GM12878 (cell line): ENCODE measurements around the gene PDZD2. TPM values are rescaled to one million over a fixed set of nuclear protein-coding genes. Genes with fewer than 3 reads are reported as not detected.

ENCODE experiments used
- ATAC-seq: fragments of 200-7000 bp; cut with Tn5 transposase; 3 replicates; pipeline ENCODE4 v1.9.1; 2020; ENCODE audit warnings: mild to moderate bottlenecking, moderate library complexity
- BruUV-seq: library from RNA; stranded (reverse); fragments of 400-500 nt; replicated peaks from 2 replicates; lab custom pipeline; 2021; lab: Mats Ljungman, UMichigan
- CTCF ChIA-PET: fragments of 300-600 bp; sonication (Branson Sonifier 250); formaldehyde crosslinking; extraction: SDS; loops from one replicate; lab custom pipeline; 2021; ENCODE audit warnings: inconsistent platforms; lab: Yijun Ruan, JAX
- POLR2A ChIA-PET: fragments of 350-600 bp; formaldehyde crosslinking; extraction: SDS; loops from one replicate; lab custom pipeline; 2021; ENCODE audit warnings: inconsistent platforms; lab: Charles Lee
- RAD21 ChIA-PET: fragments of 300-600 bp; sonication (Branson Sonifier 250); formaldehyde crosslinking; loops from one replicate; lab custom pipeline; 2023; ENCODE audit warnings: antibody characterized with exemption; ENCODE audit not compliant: unreplicated experiment; lab: Charles Lee
- SMC1A ChIA-PET: fragments of 300-600 bp; sonication (Branson Sonifier 250); formaldehyde crosslinking; loops from one replicate; lab custom pipeline; 2023; ENCODE audit not compliant: unreplicated experiment, uncharacterized antibody; lab: Charles Lee
- DNase-seq: peaks from one replicate; pipeline ENCODE4 v3.0.0-alpha.2; 2011; ENCODE audit warnings: low read depth, low spot score
- FAIRE-seq: peaks from 3 replicates; lab custom pipeline; 2011; peaks lifted over from hg19 to GRCh38; lab: Jason Lieb, UNC
- H2AFZ ChIP-seq: 2 replicates; pipeline ENCODE4 v1.6.0; 2011; ENCODE audit warnings: low read depth, low read length, control low read depth; ENCODE audit not compliant: control insufficient read depth
- H3K27ac ChIP-seq: 2 replicates; pipeline ENCODE4 v1.5.1; 2011; ENCODE audit warnings: control low read depth; ENCODE audit not compliant: control insufficient read depth, insufficient read depth
- H3K27me3 ChIP-seq, 2 experiments: replicated peaks in 1 of 2; 2 replicates each; pipeline versions ENCODE4 v1.6.0 to v1.6.1; 2011; ENCODE audit warnings: low read length in 1 of 2; ENCODE audit not compliant: control insufficient read depth in 2 of 2, insufficient read depth in 2 of 2
- H3K36me3 ChIP-seq, 2 experiments: 2 replicates each; pipeline ENCODE4 v1.5.1; 2011; ENCODE audit warnings: low read length in 1 of 2; ENCODE audit not compliant: control insufficient read depth in 2 of 2, insufficient read depth in 2 of 2
- H3K4me1 ChIP-seq: 2 replicates; pipeline ENCODE4 v1.6.1; 2011; ENCODE audit warnings: mild to moderate bottlenecking, low read length, moderate library complexity, mixed read lengths; ENCODE audit not compliant: control insufficient read depth, insufficient read depth
- H3K4me2 ChIP-seq: 2 replicates; pipeline ENCODE4 v1.6.0; 2011; ENCODE audit warnings: control low read depth; ENCODE audit not compliant: control insufficient read depth, insufficient read depth
- H3K4me3 ChIP-seq: fragments of 200-600 bp; sonication (generic); 2 replicates; pipeline ENCODE4 v1.5.1; 2016
- H3K79me2 ChIP-seq: 2 replicates; pipeline ENCODE4 v1.6.0; 2011; ENCODE audit warnings: low read length; ENCODE audit not compliant: control insufficient read depth, insufficient read depth
- H3K9ac ChIP-seq: 2 replicates; pipeline ENCODE4 v1.8.0; 2011; ENCODE audit warnings: low read length, control low read depth, mixed read lengths; ENCODE audit not compliant: control insufficient read depth, insufficient read depth
- H3K9me3 ChIP-seq: replicated peaks from 3 replicates; pipeline ENCODE4 v1.5.1; 2011; ENCODE audit warnings: mild to moderate bottlenecking, low read length; ENCODE audit not compliant: control insufficient read depth, insufficient read depth
- H4K20me1 ChIP-seq: 2 replicates; pipeline ENCODE4 v1.6.0; 2011; ENCODE audit not compliant: control insufficient read depth, insufficient read depth
- CHD1 ChIP-seq: IDR thresholded peaks from 2 replicates; pipeline ENCODE4 v1.6.1; 2012; ENCODE audit warnings: low read depth, low read length, improper control_type of control experiment
- IRF3 ChIP-seq: fragments of 450-650 bp; IDR thresholded peaks from 2 replicates; pipeline ENCODE4 v1.6.1; 2014; ENCODE audit warnings: mild to moderate bottlenecking
- MXI1 ChIP-seq: fragments of 150-350 bp; IDR thresholded peaks from 2 replicates; pipeline ENCODE4 v1.6.1; 2011; ENCODE audit warnings: low read depth, mild to moderate bottlenecking, inconsistent platforms, low read length, improper control_type of control experiment
- NR2F1 ChIP-seq: fragments of 450-650 bp; conservative IDR thresholded peaks from 2 replicates; pipeline ENCODE4 v1.6.1; 2017; ENCODE audit warnings: mild to moderate bottlenecking
- PAX5 ChIP-seq: IDR thresholded peaks from 2 replicates; pipeline ENCODE4 v1.6.1; 2011; ENCODE audit warnings: low read depth, low read length, borderline replicate concordance
- POU2F2 ChIP-seq: IDR thresholded peaks from 3 replicates; pipeline ENCODE4 v1.6.1; 2011; ENCODE audit warnings: low read depth, mild to moderate bottlenecking, low read length, borderline replicate concordance
- RAD51 ChIP-seq: fragments of 450-650 bp; IDR thresholded peaks from 2 replicates; pipeline ENCODE4 v1.6.1; 2016; ENCODE audit warnings: moderate library complexity, mild to moderate bottlenecking, inconsistent platforms
- SMAD5 ChIP-seq: IDR thresholded peaks from 2 replicates; pipeline ENCODE4 v1.6.1; 2016; ENCODE audit warnings: antibody characterized with exemption, low read depth
- STAT3 ChIP-seq: IDR thresholded peaks from 2 replicates; pipeline ENCODE4 v1.6.1; 2011; ENCODE audit warnings: low read depth, low read length, improper control_type of control experiment
- WRNIP1 ChIP-seq: IDR thresholded peaks from 2 replicates; pipeline ENCODE4 v1.6.1; 2011; ENCODE audit warnings: low read depth, low read length, improper control_type of control experiment, borderline replicate concordance
- WGBS: methylation state at CpG from one replicate; pipeline ENCODE4 v1.1.6; 2016; ENCODE audit warnings: low lambda C conversion rate; ENCODE audit not compliant: insufficient replicate concordance, insufficient coverage; ENCODE audit errors: missing lambda C conversion rate; 5-methylcytosine and 5-hydroxymethylcytosine counted together
- in situ Hi-C: fragments of 300-500 bp; cut with MboI; formaldehyde crosslinking; loops from 9 replicates; pipeline ENCODE4 v1.14.3; 2018; ENCODE audit warnings: mixed read lengths
- intact Hi-C: fragments of 100-400 bp; cut with micrococcal nuclease; formaldehyde crosslinking; loops from one replicate; pipeline ENCODE4 v1.14.2; 2022; ENCODE audit not compliant: unreplicated experiment
- polyA plus RNA-seq, 11 experiments: library from polyadenylated mRNA; depleted of rRNA in 4 of 11; unstranded in 6 of 11; stranded (reverse) in 5 of 11; fragments of >200 nt; fragmentation: Nextera tagmentation in 4 of 11; fragmentation: Illumina TruSeq in 1 of 11; extraction: Ambion mirVana in 4 of 11; extraction: Trizol in 1 of 11; gene quantifications; 1 replicate in 1 of 11; 2 replicates in 10 of 11; pipeline versions ENCODE4 v1.2.1 to v1.2.3, GENCODE V29; 2011 to 2016; ENCODE audit warnings: inconsistent platforms in 2 of 11, missing spikeins in 2 of 11, low read depth in 1 of 11
- total RNA-seq, 4 experiments: library from RNA; depleted of rRNA in 3 of 4; stranded (reverse); fragments of >200 nt in 3 of 4; fragmentation: Illumina TruSeq in 1 of 4; extraction: Trizol in 1 of 4; gene quantifications; 2 replicates each; pipeline versions ENCODE4 v1.2.1 to v1.2.3, GENCODE V29; 2013 to 2021

The PDZD2 gene
- total and polyA plus RNA-seq, 10 of the 15 experiments (the other 5 are each of a cell fraction or from before 2014, with no cell fraction given), result 0.01 to 0.58 (median 0.29) TPM; not detected in 3

GRCh38 chr5:31630931-31631330, 8.0 kb upstream of the PDZD2 start:
- no peak overlapping the region for H3K4me2 ChIP-seq
- H3K79me2 ChIP-seq, result no peaks in the 10 kb centered on the region
- no peaks in the 10 kb centered on the region for H3K4me1 ChIP-seq
- ChIA-PET CTCF (no interaction called here), POLR2A (no interaction called here), SMC1A (no interaction called here), RAD21 (no interaction called here)
- no peaks in the 10 kb centered on the region for H4K20me1 ChIP-seq
- H3K9me3 ChIP-seq, result no peaks in the 10 kb centered on the region
- H3K9ac ChIP-seq, result no peak overlapping the region
- WGBS, result 21% methylated on average over 7 of the region's 7 CpGs
- no TSS peak for BruUV-seq
- TF ChIP-seq POU2F2, result no peak
- no peak overlapping the region for H3K4me3 ChIP-seq
- intact Hi-C loops, result no loop called here
- H2AFZ ChIP-seq, result no peak overlapping the region
- H3K27me3 ChIP-seq, result no peaks in the 10 kb centered on the region
- in situ Hi-C loops, result no loop called here
- DNase-seq (no peak), FAIRE-seq (no peak), ATAC-seq (no peak)
- H3K36me3 ChIP-seq, result no peaks in the 10 kb centered on the region
- no peak overlapping the region for H3K27ac ChIP-seq

DNA sequence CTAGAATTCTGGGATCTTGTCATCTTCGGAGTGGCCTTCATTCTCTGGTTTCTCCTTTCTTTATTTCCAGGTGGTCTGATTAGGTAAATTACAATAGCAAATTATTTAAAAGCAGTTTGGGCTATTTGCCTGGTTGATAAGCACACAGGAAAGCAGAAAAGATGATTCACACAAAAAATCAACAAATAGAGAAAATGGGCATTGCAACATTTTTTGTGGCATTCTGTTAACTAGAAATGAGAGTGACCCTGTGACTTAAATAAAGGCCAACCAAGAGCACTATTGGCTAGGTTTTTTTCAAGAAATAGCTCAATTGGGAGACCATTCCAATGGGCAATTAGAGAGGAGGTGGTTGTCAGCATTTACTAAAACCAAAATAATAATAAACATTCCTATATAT, 6.5 kb upstream of the PDZD2 start:
- DNase-seq (no peak), FAIRE-seq (no peak), ATAC-seq (no peak)
- no peaks in the 10 kb centered on the region for H3K9me3 ChIP-seq
- H4K20me1 ChIP-seq, result no peaks in the 10 kb centered on the region
- no peak overlapping the region for H3K27ac ChIP-seq
- no peaks in the 10 kb centered on the region for H3K79me2 ChIP-seq
- ChIA-PET CTCF (interaction anchor here (0.6 kb wide), 1 partner anchor 29 kb away, joined by 4 read pairs; no protein-coding TSS in a partner anchor), SMC1A (no interaction called here), POLR2A (no interaction called here), RAD21 (no interaction called here)
- TF ChIP-seq CHD1 (no peak), STAT3 (no peak), MXI1 (no peak), WRNIP1 (no peak), NR2F1 (no peak), RAD51 (no peak), SMAD5 (no peak), IRF3 (no peak), PAX5 (no peak)
- WGBS, result 6% methylated on average over 1 of the region's 1 CpG
- no peaks in the 10 kb centered on the region; a peak in 1 of 4 replicates for H3K27me3 ChIP-seq
- BruUV-seq, result no TSS peak
- intact Hi-C loops, result no loop called here
- H3K4me2 ChIP-seq, result no peak overlapping the region
- no peaks in the 10 kb centered on the region for H3K36me3 ChIP-seq
- H3K9ac ChIP-seq, result no peak overlapping the region
- in situ Hi-C loops, result no loop called here
- no peaks in the 10 kb centered on the region for H3K4me1 ChIP-seq
- H2AFZ ChIP-seq, result no peak overlapping the region
- H3K4me3 ChIP-seq, result no peak overlapping the region
